ENCODE results near the gene DDR2.

Gene DDR2

GRCh38 chr1:162667381-162668080 lies 35.3 kb downstream of the DDR2 start:
- no CpG with 5 or more reads among the region's 2 CpGs for WGBS (ENCODE audit: insufficient coverage)
- Histone ChIP-seq H3K27me3 (replicated peaks in 2 of 5; ENCODE audit: control insufficient read depth in 4 of 5, insufficient read depth in 5 of 5, low read length in 4 of 5) (no peaks in the 10 kb centered on the region), H3K4me1 (ENCODE audit: control extremely low read depth in 1 of 4, control insufficient read depth in 4 of 4, insufficient read depth in 4 of 4, low read length in 3 of 4) (peaks cover 0 to 5% (median 0%) of the 10 kb centered on the region in 4 experiments), H3K27ac (ENCODE audit: insufficient read depth in 1 of 2, low read depth in 1 of 2, low read length in 2 of 2, poor library complexity in 1 of 2, severe bottlenecking in 2 of 2) (no peak overlapping the region), H3K4me3 (ENCODE audit: control insufficient read depth in 1 of 7, extremely low read depth in 1 of 7, insufficient read depth in 4 of 7, low read depth in 2 of 7, low read length in 6 of 7) (no peak overlapping the region), H3K36me3 (ENCODE audit: control insufficient read depth in 4 of 4, insufficient read depth in 4 of 4, low read length in 3 of 4) (no peaks in the 10 kb centered on the region), H3K9me3 (ENCODE audit: control extremely low read depth in 1 of 5, control insufficient read depth in 4 of 5, insufficient read depth in 2 of 5, low read depth in 1 of 5, low read length in 4 of 5) (no peaks in the 10 kb centered on the region)
- ChIA-PET POLR2A (no interaction called here), CTCF (interaction anchor here (1.5 kb wide), 1 partner anchor 32 kb away, joined by 3 read pairs; no protein-coding TSS in a partner anchor)
- DNase-seq, result no peak

- no peaks in the 10 kb centered on the region for H3K27me3 ChIP-seq (replicated peaks in 2 of 5; ENCODE audit: control insufficient read depth in 4 of 5, insufficient read depth in 5 of 5, low read length in 4 of 5)
- ChIA-PET POLR2A (no interaction called here), CTCF (interaction anchor here (1.2 kb wide), 1 partner anchor 30 kb away, joined by 3 read pairs; no protein-coding TSS in a partner anchor)
- H3K9me3 ChIP-seq (ENCODE audit: control extremely low read depth in 1 of 5, control insufficient read depth in 4 of 5, insufficient read depth in 2 of 5, low read depth in 1 of 5, low read length in 4 of 5), result no peaks in the 10 kb centered on the region
- H3K27ac ChIP-seq (ENCODE audit: insufficient read depth in 1 of 2, low read depth in 1 of 2, low read length in 2 of 2, poor library complexity in 1 of 2, severe bottlenecking in 2 of 2), result no peak overlapping the region
- no peak for DNase-seq
- no peaks in the 10 kb centered on the region for H3K36me3 ChIP-seq (ENCODE audit: control insufficient read depth in 4 of 4, insufficient read depth in 4 of 4, low read length in 3 of 4)
- 100% methylated on average over 3 of the region's 8 CpGs for WGBS (ENCODE audit: insufficient coverage)
- no peaks in the 10 kb centered on the region for H3K4me1 ChIP-seq (ENCODE audit: control extremely low read depth in 1 of 4, control insufficient read depth in 4 of 4, insufficient read depth in 4 of 4, low read length in 3 of 4)
- no peak overlapping the region for H3K4me3 ChIP-seq (ENCODE audit: control insufficient read depth in 1 of 7, extremely low read depth in 1 of 7, insufficient read depth in 4 of 7, low read depth in 2 of 7, low read length in 6 of 7)
Measured at GRCh38 chr1:162670928-162671663, 38.8 kb downstream of the DDR2 start.

GRCh38 chr1:162671664-162672410 lies 39.6 kb downstream of the DDR2 start:
- 83% methylated on average over 3 of the region's 5 CpGs for WGBS (ENCODE audit: insufficient coverage)
- H3K27me3 ChIP-seq (replicated peaks in 2 of 5; ENCODE audit: control insufficient read depth in 4 of 5, insufficient read depth in 5 of 5, low read length in 4 of 5), result no peaks in the 10 kb centered on the region
- POLR2A ChIA-PET, result no interaction called here
- no peak overlapping the region for H3K27ac ChIP-seq (ENCODE audit: insufficient read depth in 1 of 2, low read depth in 1 of 2, low read length in 2 of 2, poor library complexity in 1 of 2, severe bottlenecking in 2 of 2)
- H3K9me3 ChIP-seq (ENCODE audit: control extremely low read depth in 1 of 5, control insufficient read depth in 4 of 5, insufficient read depth in 2 of 5, low read depth in 1 of 5, low read length in 4 of 5), result no peaks in the 10 kb centered on the region
- H3K4me1 ChIP-seq (ENCODE audit: control extremely low read depth in 1 of 4, control insufficient read depth in 4 of 4, insufficient read depth in 4 of 4, low read length in 3 of 4), result no peaks in the 10 kb centered on the region
- H3K4me3 ChIP-seq (ENCODE audit: control insufficient read depth in 1 of 7, extremely low read depth in 1 of 7, insufficient read depth in 4 of 7, low read depth in 2 of 7, low read length in 6 of 7), result no peak overlapping the region
- no peak for DNase-seq
- no peaks in the 10 kb centered on the region for H3K36me3 ChIP-seq (ENCODE audit: control insufficient read depth in 4 of 4, insufficient read depth in 4 of 4, low read length in 3 of 4)
- CTCF ChIA-PET, result interaction anchor here (1.2 kb wide), 1 partner anchor 29 kb away, joined by 3 read pairs; no protein-coding TSS in a partner anchor

DNA sequence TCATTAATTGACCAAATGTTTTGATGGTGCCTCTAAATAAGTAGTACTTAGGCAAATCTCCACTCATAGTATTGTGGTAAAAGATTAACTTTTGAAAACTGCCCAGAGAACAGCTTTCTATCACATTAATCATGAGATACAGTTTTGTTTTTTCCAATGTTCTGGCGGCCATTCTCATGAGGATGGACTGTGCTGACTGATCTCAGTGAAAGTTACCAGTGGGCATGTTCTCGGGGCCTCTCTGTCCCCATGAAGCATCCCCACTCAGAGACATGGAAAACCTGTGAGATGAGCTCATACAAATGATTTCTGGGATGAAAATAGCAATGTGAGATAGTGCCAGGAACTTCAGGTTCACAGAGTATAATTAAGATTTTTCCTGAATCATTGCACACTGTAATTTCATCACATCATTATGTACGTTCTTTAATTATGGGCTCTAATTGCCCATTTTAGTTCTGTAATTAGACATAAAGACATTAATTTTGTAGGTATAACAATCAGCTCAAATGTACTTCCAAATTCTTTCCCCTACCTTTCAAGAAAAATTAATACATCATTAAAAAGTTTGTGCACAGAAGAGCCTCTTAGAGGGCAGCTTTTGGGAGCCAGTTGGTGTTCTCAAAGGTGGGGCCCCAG lies 40.5 kb downstream of the DDR2 start:
- Histone ChIP-seq H3K4me1 (ENCODE audit: control extremely low read depth in 1 of 4, control insufficient read depth in 4 of 4, insufficient read depth in 4 of 4, low read length in 3 of 4) (no peaks in the 10 kb centered on the region), H3K27me3 (replicated peaks in 2 of 5; ENCODE audit: control insufficient read depth in 4 of 5, insufficient read depth in 5 of 5, low read length in 4 of 5) (no peaks in the 10 kb centered on the region), H3K9me3 (ENCODE audit: control extremely low read depth in 1 of 5, control insufficient read depth in 4 of 5, insufficient read depth in 2 of 5, low read depth in 1 of 5, low read length in 4 of 5) (no peaks in the 10 kb centered on the region), H3K27ac (ENCODE audit: insufficient read depth in 1 of 2, low read depth in 1 of 2, low read length in 2 of 2, poor library complexity in 1 of 2, severe bottlenecking in 2 of 2) (no peak overlapping the region), H3K4me3 (ENCODE audit: control insufficient read depth in 1 of 7, extremely low read depth in 1 of 7, insufficient read depth in 4 of 7, low read depth in 2 of 7, low read length in 6 of 7) (no peak overlapping the region), H3K36me3 (ENCODE audit: control insufficient read depth in 4 of 4, insufficient read depth in 4 of 4, low read length in 3 of 4) (no peaks in the 10 kb centered on the region)
- WGBS (ENCODE audit: insufficient coverage), result 100% methylated on average over 2 of the region's 3 CpGs
- ChIA-PET CTCF (no interaction called here), POLR2A (no interaction called here)
- DNase-seq, result no peak

DNA sequence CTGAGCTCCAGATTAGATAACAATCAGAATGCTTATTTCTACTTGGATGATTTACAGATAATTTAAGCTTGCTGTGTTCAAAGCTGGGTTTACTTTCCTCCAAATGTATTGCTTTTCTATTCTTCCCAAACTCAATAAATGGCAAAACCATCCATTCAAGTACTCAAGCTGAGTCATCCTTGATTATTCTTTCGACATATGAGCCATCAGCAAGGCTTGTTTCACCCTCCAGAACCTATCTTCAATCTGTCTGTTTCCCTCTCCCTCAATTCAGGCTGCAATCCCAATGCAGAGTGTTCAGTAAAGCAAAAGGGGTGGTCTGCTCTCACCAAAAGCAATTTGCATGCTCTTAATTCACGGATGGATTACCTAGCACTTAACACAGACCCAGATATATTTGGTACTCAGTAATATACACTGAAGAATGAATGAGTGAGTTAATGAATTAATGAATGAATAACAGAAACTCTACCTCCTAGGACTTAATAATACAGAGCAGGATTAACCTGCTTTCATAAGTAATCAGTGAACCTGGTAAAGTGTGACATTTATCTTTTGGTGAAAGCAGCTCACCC lies 41.9 kb downstream of the DDR2 start:
- Histone ChIP-seq H3K27me3 (replicated peaks in 2 of 5; ENCODE audit: control insufficient read depth in 4 of 5, insufficient read depth in 5 of 5, low read length in 4 of 5) (no peaks in the 10 kb centered on the region), H3K9me3 (ENCODE audit: control extremely low read depth in 1 of 5, control insufficient read depth in 4 of 5, insufficient read depth in 2 of 5, low read depth in 1 of 5, low read length in 4 of 5) (no peaks in the 10 kb centered on the region), H3K4me1 (ENCODE audit: control extremely low read depth in 1 of 4, control insufficient read depth in 4 of 4, insufficient read depth in 4 of 4, low read length in 3 of 4) (no peaks in the 10 kb centered on the region), H3K4me3 (ENCODE audit: control insufficient read depth in 1 of 7, extremely low read depth in 1 of 7, insufficient read depth in 4 of 7, low read depth in 2 of 7, low read length in 6 of 7) (no peak overlapping the region), H3K36me3 (ENCODE audit: control insufficient read depth in 4 of 4, insufficient read depth in 4 of 4, low read length in 3 of 4) (no peaks in the 10 kb centered on the region), H3K27ac (ENCODE audit: insufficient read depth in 1 of 2, low read depth in 1 of 2, low read length in 2 of 2, poor library complexity in 1 of 2, severe bottlenecking in 2 of 2) (no peak overlapping the region)
- DNase-seq, result no peak
- ChIA-PET CTCF (interaction anchor here (0.7 kb wide), 1 partner anchor 613 kb away, joined by 3 read pairs; no protein-coding TSS in a partner anchor), POLR2A (no interaction called here)
- no CpG with 5 or more reads among the region's 2 CpGs for WGBS (ENCODE audit: insufficient coverage)

DNA sequence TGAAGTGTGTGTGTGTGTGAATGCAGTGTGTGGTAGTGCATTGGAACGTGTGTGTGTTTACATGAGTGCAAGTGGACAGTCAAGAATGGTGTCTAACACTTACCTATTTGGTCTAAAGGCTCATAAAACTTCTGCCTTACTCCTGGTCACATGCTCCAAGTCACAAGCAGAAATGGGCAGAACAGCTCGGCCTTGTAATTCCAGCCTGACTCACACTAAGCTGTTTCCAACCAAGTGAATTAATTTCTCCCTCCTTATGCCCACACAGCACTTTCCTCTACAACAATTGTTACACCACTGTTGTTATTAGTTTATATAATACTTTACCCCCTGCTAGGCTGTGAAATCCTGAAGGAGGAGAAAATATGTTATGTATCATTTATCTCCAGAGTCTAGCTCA lies 43.8 kb downstream of the DDR2 start:
- Histone ChIP-seq H3K4me3 (ENCODE audit: control insufficient read depth in 1 of 7, extremely low read depth in 1 of 7, insufficient read depth in 4 of 7, low read depth in 2 of 7, low read length in 6 of 7) (no peak overlapping the region), H3K36me3 (ENCODE audit: control insufficient read depth in 4 of 4, insufficient read depth in 4 of 4, low read length in 3 of 4) (no peaks in the 10 kb centered on the region), H3K27ac (ENCODE audit: insufficient read depth in 1 of 2, low read depth in 1 of 2, low read length in 2 of 2, poor library complexity in 1 of 2, severe bottlenecking in 2 of 2) (no peak overlapping the region), H3K4me1 (ENCODE audit: control extremely low read depth in 1 of 4, control insufficient read depth in 4 of 4, insufficient read depth in 4 of 4, low read length in 3 of 4) (no peaks in the 10 kb centered on the region), H3K9me3 (ENCODE audit: control extremely low read depth in 1 of 5, control insufficient read depth in 4 of 5, insufficient read depth in 2 of 5, low read depth in 1 of 5, low read length in 4 of 5) (no peaks in the 10 kb centered on the region), H3K27me3 (replicated peaks in 2 of 5; ENCODE audit: control insufficient read depth in 4 of 5, insufficient read depth in 5 of 5, low read length in 4 of 5) (no peaks in the 10 kb centered on the region)
- WGBS (ENCODE audit: insufficient coverage), result 100% methylated on average over 1 of the region's 2 CpGs
- ChIA-PET POLR2A (no interaction called here), CTCF (no interaction called here)
- DNase-seq, result no peak

Data from common myeloid progenitor, CD34-positive (primary cell).